Skeletal muscle satellite cell (primary cell): ENCODE data around the gene ANAPC1.
"Not testable (repeated sequence)": the region's sequence is repeated elsewhere in the genome, so short reads cannot be mapped to it uniquely, and the experiment has no call there.

Experiments used
- H3K27me3 ChIP-seq: 2 replicates; pipeline ENCODE4 v1.7.0; 2013; ENCODE audit warnings: low read length; ENCODE audit not compliant: control insufficient read depth, insufficient read depth
- H3K36me3 ChIP-seq: 2 replicates; pipeline ENCODE4 v1.7.0; 2013; ENCODE audit warnings: mild to moderate bottlenecking, control low read depth, low read length; ENCODE audit not compliant: insufficient read depth
- H3K4me1 ChIP-seq: 2 replicates; pipeline ENCODE4 v1.7.0; 2013; ENCODE audit warnings: low read length; ENCODE audit not compliant: control insufficient read depth, insufficient read depth
- H3K4me2 ChIP-seq: 2 replicates; pipeline ENCODE4 v1.7.0; 2013; ENCODE audit warnings: mild to moderate bottlenecking, low read length
- H3K4me3 ChIP-seq: 2 replicates; pipeline ENCODE4 v1.7.0; 2013; ENCODE audit warnings: low read length
- H3K9ac ChIP-seq: 2 replicates; pipeline ENCODE4 v1.7.0; 2013; ENCODE audit warnings: mild to moderate bottlenecking, low read depth, low read length, moderate library complexity
- H3K9me3 ChIP-seq: replicated peaks from 2 replicates; pipeline ENCODE4 v1.7.0; 2013; ENCODE audit warnings: mild to moderate bottlenecking, control low read depth, low read length

ANAPC1 gene

DNA sequence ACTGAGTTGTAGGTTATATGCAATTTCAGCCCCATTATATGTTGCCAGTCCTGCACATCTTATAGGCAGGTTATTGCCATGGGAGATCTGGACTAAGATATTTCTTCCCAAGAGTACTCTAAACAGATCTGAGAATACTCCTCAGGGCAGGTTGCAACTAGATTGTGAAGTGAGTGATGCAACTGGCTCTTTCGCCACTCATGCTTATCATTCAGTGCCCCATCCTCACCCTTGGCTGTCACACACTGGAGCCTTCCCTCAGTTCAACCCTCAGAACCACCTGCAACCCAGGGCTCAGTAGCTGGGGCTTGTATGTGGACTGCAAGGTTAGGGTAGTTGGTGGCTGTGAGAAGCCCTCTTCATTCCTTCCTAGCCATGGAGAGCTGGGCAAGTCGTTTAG, 28.6 kb upstream of the ANAPC1 start:
- no peaks in the 10 kb centered on the region for H3K4me1 ChIP-seq
- no peaks in the 10 kb centered on the region for H3K9me3 ChIP-seq
- H3K9ac ChIP-seq = no peak overlapping the region
- no peaks in the 10 kb centered on the region for H3K36me3 ChIP-seq
- H3K4me2 ChIP-seq = no peak overlapping the region
- peaks cover 60% of the 10 kb centered on the region for H3K27me3 ChIP-seq
- no peak overlapping the region for H3K4me3 ChIP-seq

GRCh38 chr2:111911295-111911977, 27.4 kb upstream of the ANAPC1 start:
- not testable (repeated sequence) for H3K4me1 ChIP-seq, H3K9ac ChIP-seq, H3K4me3 ChIP-seq, H3K36me3 ChIP-seq, H3K9me3 ChIP-seq, H3K4me2 ChIP-seq
- H3K27me3 ChIP-seq = peaks cover 59% of the 10 kb centered on the region

- no peak overlapping the region for H3K9ac ChIP-seq
- H3K4me2 ChIP-seq = no peak overlapping the region
- no peak overlapping the region for H3K4me3 ChIP-seq
- H3K36me3 ChIP-seq = no peaks in the 10 kb centered on the region
- H3K27me3 ChIP-seq = peaks cover 62% of the 10 kb centered on the region
- no peaks in the 10 kb centered on the region for H3K4me1 ChIP-seq
- H3K9me3 ChIP-seq = no peaks in the 10 kb centered on the region
Measured at GRCh38 chr2:111910609-111911277, 26.8 kb upstream of the ANAPC1 start.

GRCh38 chr2:111909997-111910396, 26.0 kb upstream of the ANAPC1 start:
- peaks cover 63% of the 10 kb centered on the region for H3K27me3 ChIP-seq
- H3K4me1 ChIP-seq, H3K4me2 ChIP-seq, H3K9ac ChIP-seq, H3K9me3 ChIP-seq, H3K4me3 ChIP-seq, H3K36me3 ChIP-seq: not testable (repeated sequence)

DNA sequence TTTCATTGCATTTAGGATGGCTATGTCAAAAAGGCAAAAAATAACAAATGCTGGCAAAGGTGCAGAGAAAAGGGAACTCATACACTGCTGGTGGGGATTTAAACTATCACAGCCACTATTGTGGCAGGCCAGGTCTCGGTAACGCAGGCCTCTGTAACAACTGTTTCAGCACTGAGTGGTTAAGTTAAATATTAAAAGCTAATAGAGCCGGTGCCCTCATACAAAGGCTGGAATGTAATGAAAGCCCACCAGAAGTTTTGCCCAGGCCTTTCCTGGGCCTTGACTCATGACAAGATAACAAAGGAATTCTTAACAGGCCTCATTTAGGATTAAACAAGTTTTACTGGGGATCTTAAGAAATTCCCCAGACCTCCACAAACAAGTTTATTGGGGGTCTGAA, 25.1 kb upstream of the ANAPC1 start:
- no peaks in the 10 kb centered on the region for H3K4me1 ChIP-seq
- no peak overlapping the region for H3K9ac ChIP-seq
- peaks cover 60% of the 10 kb centered on the region for H3K27me3 ChIP-seq

GRCh38 chr2:111908578-111908977, 24.6 kb upstream of the ANAPC1 start:
- Histone ChIP-seq H3K4me3 (no peak overlapping the region), H3K4me2 (no peak overlapping the region), H3K9ac (no peak overlapping the region), H3K27me3 (peaks cover 65% of the 10 kb centered on the region), H3K9me3 (no peaks in the 10 kb centered on the region), H3K36me3 (no peaks in the 10 kb centered on the region), H3K4me1 (no peaks in the 10 kb centered on the region)

More for the DNA sequence above, 25.1 kb upstream of the ANAPC1 start:
- Histone ChIP-seq H3K4me3 (no peak overlapping the region), H3K9me3 (no peaks in the 10 kb centered on the region), H3K4me2 (no peak overlapping the region), H3K36me3 (no peaks in the 10 kb centered on the region)

GRCh38 chr2:111905990-111906735, 22.2 kb upstream of the ANAPC1 start:
- Histone ChIP-seq H3K27me3 (peaks cover 68% of the 10 kb centered on the region), H3K36me3 (no peaks in the 10 kb centered on the region), H3K4me2 (no peak overlapping the region), H3K4me1 (no peaks in the 10 kb centered on the region), H3K9ac (no peak overlapping the region), H3K9me3 (no peaks in the 10 kb centered on the region), H3K4me3 (no peak overlapping the region)

GRCh38 chr2:111905475-111905869, 21.5 kb upstream of the ANAPC1 start:
- H3K36me3 ChIP-seq, H3K4me1 ChIP-seq, H3K4me2 ChIP-seq, H3K9me3 ChIP-seq, H3K4me3 ChIP-seq, H3K9ac ChIP-seq: not testable (repeated sequence)
- H3K27me3 ChIP-seq = peaks cover 68% of the 10 kb centered on the region

- Histone ChIP-seq H3K4me2 (no peak overlapping the region), H3K36me3 (no peaks in the 10 kb centered on the region), H3K9ac (no peak overlapping the region), H3K4me1 (no peaks in the 10 kb centered on the region), H3K4me3 (no peak overlapping the region), H3K27me3 (peaks cover 72% of the 10 kb centered on the region), H3K9me3 (no peaks in the 10 kb centered on the region)
Measured at GRCh38 chr2:111904726-111905474, 20.9 kb upstream of the ANAPC1 start.

- no peak overlapping the region for H3K9ac ChIP-seq
Measured at GRCh38 chr2:111903930-111904439, 20.0 kb upstream of the ANAPC1 start.

GRCh38 chr2:111903516-111903915, 19.5 kb upstream of the ANAPC1 start:
- no peaks in the 10 kb centered on the region for H3K36me3 ChIP-seq
- H3K27me3 ChIP-seq = peaks cover 72% of the 10 kb centered on the region
- no peak overlapping the region for H3K9ac ChIP-seq
- H3K9me3 ChIP-seq = no peaks in the 10 kb centered on the region
- no peak overlapping the region for H3K4me2 ChIP-seq
- H3K4me3 ChIP-seq = no peak overlapping the region
- peaks cover 9% of the 10 kb centered on the region for H3K4me1 ChIP-seq

More at GRCh38 chr2:111903930-111904439, 20.0 kb upstream of the ANAPC1 start:
- H3K9me3 ChIP-seq = no peaks in the 10 kb centered on the region
- H3K36me3 ChIP-seq = no peaks in the 10 kb centered on the region
- H3K4me2 ChIP-seq = no peak overlapping the region
- H3K4me1 ChIP-seq = peaks cover 4% of the 10 kb centered on the region
- peaks cover 72% of the 10 kb centered on the region for H3K27me3 ChIP-seq
- H3K4me3 ChIP-seq = no peak overlapping the region
